ENCODE results near the gene B3GAT3. TPM values are rescaled to one million over a fixed set of nuclear protein-coding genes. Genes with fewer than 3 reads are reported as not detected.

B3GAT3 gene
- total and polyA plus RNA-seq, 10 of the 15 experiments (the other 5 are each of a cell fraction or from before 2014, with no cell fraction given) = 0.31 to 52.7 (median 29.8) TPM

DNA sequence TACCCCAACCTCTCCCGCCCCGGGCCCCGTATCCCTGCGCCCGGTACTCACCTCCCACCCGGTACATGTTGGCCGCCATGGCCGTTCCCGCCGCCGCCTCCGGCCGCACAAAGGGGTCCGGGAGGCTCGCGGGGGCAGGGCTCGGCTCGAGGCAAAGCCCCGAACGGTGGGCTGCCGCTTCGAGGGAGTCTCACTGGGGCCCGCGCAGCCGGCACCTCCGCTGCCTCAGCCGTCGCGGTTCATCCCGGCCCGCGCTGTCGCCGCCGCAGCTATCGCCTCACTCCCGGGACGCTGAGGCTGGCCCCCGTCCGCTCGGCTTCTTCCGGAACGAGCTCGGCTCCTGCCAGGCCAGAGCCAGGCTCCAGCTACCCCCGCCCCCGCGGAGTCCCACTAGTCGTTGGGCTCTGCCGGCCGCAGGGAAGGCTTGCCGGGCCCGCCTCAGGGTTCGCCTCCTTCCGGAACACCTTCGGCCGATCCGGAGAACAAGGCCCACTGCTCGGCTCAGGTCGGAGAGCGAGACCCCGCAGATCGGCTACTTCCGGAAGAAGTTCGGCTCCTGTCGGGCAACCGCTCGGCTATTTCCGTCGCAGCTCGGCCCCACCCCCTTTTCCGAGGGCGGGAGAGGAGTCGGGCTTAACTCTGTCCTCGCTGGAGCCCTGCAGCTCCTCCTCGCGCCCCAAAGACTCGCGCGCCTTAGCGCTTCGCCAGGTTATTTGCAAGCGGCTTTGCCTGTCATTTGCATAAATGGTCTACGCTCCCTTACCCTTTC lies 20.2 kb downstream of the B3GAT3 start, which contains the start of gene MTA2:
Gene MTA2, minus strand, starts transcription at position 494 of the 769 bp plus-strand sequence. Its CDS starts 415 bp downstream, at position 79.
- peaks cover 16 to 31% of the 10 kb centered on the region in 2 experiments for H3K36me3 ChIP-seq (ENCODE audit: control insufficient read depth in 2 of 2, insufficient read depth in 2 of 2, low read length in 1 of 2)
- H3K27me3 ChIP-seq (replicated peaks in 1 of 2; ENCODE audit: control insufficient read depth in 2 of 2, insufficient read depth in 2 of 2, low read length in 1 of 2) = no peaks in the 10 kb centered on the region
- RAD21 ChIA-PET (ENCODE audit: unreplicated experiment) = interaction anchor here (0.7 to 3.9 kb wide), 11 partner anchors 10 to 207 kb away, joined by 3 to 36 read pairs (median 4); partner anchors contain the start of genes B3GAT3, C11orf98, CSKMT and EEF1G
- intact Hi-C loops (cut with micrococcal nuclease; ENCODE audit: unreplicated experiment) (loop anchor here (5.0 kb wide), 2 partner anchors 106 to 126 kb away; partner anchors contain the start of genes BSCL2, GNG3, HNRNPUL2 and TTC9C), in situ Hi-C loops (cut with MboI) (no loop called here)
- peak within 1 kb of the TSS; percentile 91 for H3K4me3 ChIP-seq
- H3K4me2 ChIP-seq (ENCODE audit: control insufficient read depth, insufficient read depth) = peak within 1 kb of the TSS; percentile 99
- peaks cover 19% of the 10 kb centered on the region for H3K4me1 ChIP-seq (ENCODE audit: control insufficient read depth, insufficient read depth, low read length)
- peak within 1 kb of the TSS; percentile 25 for H2AFZ ChIP-seq (ENCODE audit: control insufficient read depth, low read depth, low read length)
- CTCF ChIA-PET = interaction anchor here (0.7 to 2.7 kb wide), 7 partner anchors 10 to 207 kb away, joined by 3 to 27 read pairs (median 4); partner anchors contain the start of genes B3GAT3 and TUT1
- H3K79me2 ChIP-seq (ENCODE audit: control insufficient read depth, insufficient read depth, low read length) = peaks cover 40% of the 10 kb centered on the region
- no peaks in the 10 kb centered on the region; the same call in 1 of the 2 replicates for H4K20me1 ChIP-seq (ENCODE audit: control insufficient read depth, insufficient read depth)
- H3K9ac ChIP-seq (ENCODE audit: control insufficient read depth, insufficient read depth, low read length) = peak within 1 kb of the TSS; percentile 99
- FAIRE-seq (peak; percentile 97), DNase-seq (ENCODE audit: low read depth, low spot score) (peak; percentile 87), ATAC-seq (peak; percentile 92)
- WGBS (ENCODE audit: insufficient coverage, insufficient replicate concordance, low lambda C conversion rate, missing lambda C conversion rate) = under 1% methylated on average over 79 of the region's 83 CpGs
- POLR2A ChIA-PET = interaction anchor here (0.6 to 2.4 kb wide), 22 partner anchors 9 to 254 kb away, joined by 3 to 30 read pairs (median 5); partner anchors contain the start of genes B3GAT3, C11orf98, CSKMT and EEF1G
- SMC1A ChIA-PET (ENCODE audit: uncharacterized antibody, unreplicated experiment) = interaction anchor here (0.8 to 3.1 kb wide), 8 partner anchors 10 to 109 kb away, joined by 3 to 30 read pairs (median 5); partner anchors contain the start of genes B3GAT3, C11orf98 and TUT1
- no peaks in the 10 kb centered on the region for H3K9me3 ChIP-seq (replicated peaks; ENCODE audit: control insufficient read depth, insufficient read depth, low read length)
- peak within 1 kb of the TSS; percentile 97 for H3K27ac ChIP-seq (ENCODE audit: control insufficient read depth, insufficient read depth)
- no TSS peak for BruUV-seq (replicated peaks)
- TF ChIP-seq FOXM1 (IDR thresholded peaks at IDR 0.05; ENCODE audit: low read depth, low read length) (no peak), BACH1 (IDR thresholded peaks at IDR 0.05; ENCODE audit: borderline replicate concordance) (peak; percentile 53; the same call in 1 of the 2 replicates), MYB (IDR thresholded peaks at IDR 0.05; ENCODE audit: borderline replicate concordance, low read depth, low read length) (no peak), POLR2AphosphoS2 (IDR thresholded peaks at IDR 0.05; ENCODE audit: low read depth, low read length) (peak; percentile 27; the same call in 1 of the 2 replicates), RAD51 (IDR thresholded peaks at IDR 0.05) (no peak), CEBPB (IDR thresholded peaks at IDR 0.05; ENCODE audit: borderline replicate concordance in 1 of 2, low read depth in 2 of 2, low read length in 2 of 2) (no peak), FOXK2 (IDR thresholded peaks at IDR 0.05) (no peak), GABPA (IDR thresholded peaks at IDR 0.05; ENCODE audit: low read depth) (no peak), CREB1 (IDR thresholded peaks at IDR 0.05; ENCODE audit: low read depth) (no peak), CHD2 (IDR thresholded peaks at IDR 0.05; ENCODE audit: borderline replicate concordance, low read depth, low read length) (no peak), PML (IDR thresholded peaks at IDR 0.05; ENCODE audit: low read length) (peak; percentile 50), BMI1 (IDR thresholded peaks at IDR 0.05; ENCODE audit: borderline replicate concordance) (no peak), MYC (IDR thresholded peaks at IDR 0.05; ENCODE audit: insufficient read depth, insufficient read length, insufficient replicate concordance, low read length, severe bottlenecking) (peak; percentile 62)
- TF ChIP-seq, protein P1, sequence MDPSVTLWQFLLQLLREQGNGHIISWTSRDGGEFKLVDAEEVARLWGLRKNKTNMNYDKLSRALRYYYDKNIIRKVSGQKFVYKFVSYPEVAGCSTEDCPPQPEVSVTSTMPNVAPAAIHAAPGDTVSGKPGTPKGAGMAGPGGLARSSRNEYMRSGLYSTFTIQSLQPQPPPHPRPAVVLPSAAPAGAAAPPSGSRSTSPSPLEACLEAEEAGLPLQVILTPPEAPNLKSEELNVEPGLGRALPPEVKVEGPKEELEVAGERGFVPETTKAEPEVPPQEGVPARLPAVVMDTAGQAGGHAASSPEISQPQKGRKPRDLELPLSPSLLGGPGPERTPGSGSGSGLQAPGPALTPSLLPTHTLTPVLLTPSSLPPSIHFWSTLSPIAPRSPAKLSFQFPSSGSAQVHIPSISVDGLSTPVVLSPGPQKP (IDR thresholded peaks at IDR 0.05; ENCODE audit: low read depth, low read length) = peak; percentile 62
- TF ChIP-seq, protein P2, sequence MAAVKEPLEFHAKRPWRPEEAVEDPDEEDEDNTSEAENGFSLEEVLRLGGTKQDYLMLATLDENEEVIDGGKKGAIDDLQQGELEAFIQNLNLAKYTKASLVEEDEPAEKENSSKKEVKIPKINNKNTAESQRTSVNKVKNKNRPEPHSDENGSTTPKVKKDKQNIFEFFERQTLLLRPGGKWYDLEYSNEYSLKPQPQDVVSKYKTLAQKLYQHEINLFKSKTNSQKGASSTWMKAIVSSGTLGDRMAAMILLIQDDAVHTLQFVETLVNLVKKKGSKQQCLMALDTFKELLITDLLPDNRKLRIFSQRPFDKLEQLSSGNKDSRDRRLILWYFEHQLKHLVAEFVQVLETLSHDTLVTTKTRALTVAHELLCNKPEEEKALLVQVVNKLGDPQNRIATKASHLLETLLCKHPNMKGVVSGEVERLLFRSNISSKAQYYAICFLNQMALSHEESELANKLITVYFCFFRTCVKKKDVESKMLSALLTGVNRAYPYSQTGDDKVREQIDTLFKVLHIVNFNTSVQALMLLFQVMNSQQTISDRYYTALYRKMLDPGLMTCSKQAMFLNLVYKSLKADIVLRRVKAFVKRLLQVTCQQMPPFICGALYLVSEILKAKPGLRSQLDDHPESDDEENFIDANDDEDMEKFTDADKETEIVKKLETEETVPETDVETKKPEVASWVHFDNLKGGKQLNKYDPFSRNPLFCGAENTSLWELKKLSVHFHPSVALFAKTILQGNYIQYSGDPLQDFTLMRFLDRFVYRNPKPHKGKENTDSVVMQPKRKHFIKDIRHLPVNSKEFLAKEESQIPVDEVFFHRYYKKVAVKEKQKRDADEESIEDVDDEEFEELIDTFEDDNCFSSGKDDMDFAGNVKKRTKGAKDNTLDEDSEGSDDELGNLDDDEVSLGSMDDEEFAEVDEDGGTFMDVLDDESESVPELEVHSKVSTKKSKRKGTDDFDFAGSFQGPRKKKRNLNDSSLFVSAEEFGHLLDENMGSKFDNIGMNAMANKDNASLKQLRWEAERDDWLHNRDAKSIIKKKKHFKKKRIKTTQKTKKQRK (IDR thresholded peaks at IDR 0.05; ENCODE audit: low read depth, low read length) = no peak
- TF ChIP-seq, protein P3, sequence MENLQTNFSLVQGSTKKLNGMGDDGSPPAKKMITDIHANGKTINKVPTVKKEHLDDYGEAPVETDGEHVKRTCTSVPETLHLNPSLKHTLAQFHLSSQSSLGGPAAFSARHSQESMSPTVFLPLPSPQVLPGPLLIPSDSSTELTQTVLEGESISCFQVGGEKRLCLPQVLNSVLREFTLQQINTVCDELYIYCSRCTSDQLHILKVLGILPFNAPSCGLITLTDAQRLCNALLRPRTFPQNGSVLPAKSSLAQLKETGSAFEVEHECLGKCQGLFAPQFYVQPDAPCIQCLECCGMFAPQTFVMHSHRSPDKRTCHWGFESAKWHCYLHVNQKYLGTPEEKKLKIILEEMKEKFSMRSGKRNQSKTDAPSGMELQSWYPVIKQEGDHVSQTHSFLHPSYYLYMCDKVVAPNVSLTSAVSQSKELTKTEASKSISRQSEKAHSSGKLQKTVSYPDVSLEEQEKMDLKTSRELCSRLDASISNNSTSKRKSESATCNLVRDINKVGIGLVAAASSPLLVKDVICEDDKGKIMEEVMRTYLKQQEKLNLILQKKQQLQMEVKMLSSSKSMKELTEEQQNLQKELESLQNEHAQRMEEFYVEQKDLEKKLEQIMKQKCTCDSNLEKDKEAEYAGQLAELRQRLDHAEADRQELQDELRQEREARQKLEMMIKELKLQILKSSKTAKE (IDR thresholded peaks at IDR 0.05; ENCODE audit: low read depth, poor library complexity, severe bottlenecking) = no peak
